ENCODE measurements around the gene KMT2A.
A peak's percentile ranks its signal among the peaks of the same experiment; 100 is the strongest.

GRCh38 chr11:118434123-118434552, 2.2 kb upstream of the KMT2A start:
- TF ChIP-seq, protein P1, sequence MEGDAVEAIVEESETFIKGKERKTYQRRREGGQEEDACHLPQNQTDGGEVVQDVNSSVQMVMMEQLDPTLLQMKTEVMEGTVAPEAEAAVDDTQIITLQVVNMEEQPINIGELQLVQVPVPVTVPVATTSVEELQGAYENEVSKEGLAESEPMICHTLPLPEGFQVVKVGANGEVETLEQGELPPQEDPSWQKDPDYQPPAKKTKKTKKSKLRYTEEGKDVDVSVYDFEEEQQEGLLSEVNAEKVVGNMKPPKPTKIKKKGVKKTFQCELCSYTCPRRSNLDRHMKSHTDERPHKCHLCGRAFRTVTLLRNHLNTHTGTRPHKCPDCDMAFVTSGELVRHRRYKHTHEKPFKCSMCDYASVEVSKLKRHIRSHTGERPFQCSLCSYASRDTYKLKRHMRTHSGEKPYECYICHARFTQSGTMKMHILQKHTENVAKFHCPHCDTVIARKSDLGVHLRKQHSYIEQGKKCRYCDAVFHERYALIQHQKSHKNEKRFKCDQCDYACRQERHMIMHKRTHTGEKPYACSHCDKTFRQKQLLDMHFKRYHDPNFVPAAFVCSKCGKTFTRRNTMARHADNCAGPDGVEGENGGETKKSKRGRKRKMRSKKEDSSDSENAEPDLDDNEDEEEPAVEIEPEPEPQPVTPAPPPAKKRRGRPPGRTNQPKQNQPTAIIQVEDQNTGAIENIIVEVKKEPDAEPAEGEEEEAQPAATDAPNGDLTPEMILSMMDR (IDR thresholded peaks at IDR 0.05; ENCODE audit: poor library complexity, severe bottlenecking): no peak
- TF ChIP-seq RAD21 (conservative IDR thresholded peaks at IDR 0.05) (no peak), EP300 (conservative IDR thresholded peaks at IDR 0.05; ENCODE audit: poor library complexity, severe bottlenecking) (peak; percentile 55), MXI1 (conservative IDR thresholded peaks at IDR 0.05; ENCODE audit: poor library complexity, severe bottlenecking) (peak; percentile 84)

Data from neural cell (in vitro differentiated cells).